ENCODE results near the gene ULK2.

DNA sequence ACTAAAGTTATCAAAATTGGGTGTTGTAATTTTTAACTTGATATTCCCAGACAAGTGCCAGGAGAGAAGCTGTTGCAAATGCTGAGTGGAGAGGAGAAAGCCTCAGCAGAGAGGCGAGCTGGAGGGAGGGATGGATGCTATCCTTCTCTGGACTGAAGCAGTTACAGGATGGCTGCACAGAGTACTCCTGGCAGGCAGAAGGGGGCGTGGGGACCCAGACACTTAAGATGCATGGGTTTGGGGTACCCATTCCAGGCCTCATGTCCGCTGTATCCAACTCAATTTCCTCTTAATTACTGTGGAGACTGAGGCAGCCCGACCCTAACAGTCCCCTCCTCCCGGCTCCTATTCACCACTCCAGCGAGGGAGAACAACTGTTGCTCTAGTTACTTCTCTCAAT is 94.2 kb downstream of the ULK2 start:
- TF ChIP-seq, protein P1, sequence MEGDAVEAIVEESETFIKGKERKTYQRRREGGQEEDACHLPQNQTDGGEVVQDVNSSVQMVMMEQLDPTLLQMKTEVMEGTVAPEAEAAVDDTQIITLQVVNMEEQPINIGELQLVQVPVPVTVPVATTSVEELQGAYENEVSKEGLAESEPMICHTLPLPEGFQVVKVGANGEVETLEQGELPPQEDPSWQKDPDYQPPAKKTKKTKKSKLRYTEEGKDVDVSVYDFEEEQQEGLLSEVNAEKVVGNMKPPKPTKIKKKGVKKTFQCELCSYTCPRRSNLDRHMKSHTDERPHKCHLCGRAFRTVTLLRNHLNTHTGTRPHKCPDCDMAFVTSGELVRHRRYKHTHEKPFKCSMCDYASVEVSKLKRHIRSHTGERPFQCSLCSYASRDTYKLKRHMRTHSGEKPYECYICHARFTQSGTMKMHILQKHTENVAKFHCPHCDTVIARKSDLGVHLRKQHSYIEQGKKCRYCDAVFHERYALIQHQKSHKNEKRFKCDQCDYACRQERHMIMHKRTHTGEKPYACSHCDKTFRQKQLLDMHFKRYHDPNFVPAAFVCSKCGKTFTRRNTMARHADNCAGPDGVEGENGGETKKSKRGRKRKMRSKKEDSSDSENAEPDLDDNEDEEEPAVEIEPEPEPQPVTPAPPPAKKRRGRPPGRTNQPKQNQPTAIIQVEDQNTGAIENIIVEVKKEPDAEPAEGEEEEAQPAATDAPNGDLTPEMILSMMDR (IDR thresholded peaks at IDR 0.05; ENCODE audit: low read depth, low read length) = no peak
- TF ChIP-seq, protein P2, sequence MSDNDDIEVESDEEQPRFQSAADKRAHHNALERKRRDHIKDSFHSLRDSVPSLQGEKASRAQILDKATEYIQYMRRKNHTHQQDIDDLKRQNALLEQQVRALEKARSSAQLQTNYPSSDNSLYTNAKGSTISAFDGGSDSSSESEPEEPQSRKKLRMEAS (IDR thresholded peaks at IDR 0.05; ENCODE audit: low read depth, low read length) = no peak

Data from NB4 (cell line).